Myocyte (in vitro differentiated cells): ENCODE results near the gene TMEM82. TPM values are rescaled to one million over a fixed set of nuclear protein-coding genes. Genes with fewer than 3 reads are reported as not detected.

ENCODE experiments used
- DNase-seq: peaks from one replicate; pipeline ENCODE4 v3.0.0-alpha.2; 2012; ENCODE audit warnings: low read depth
- total RNA-seq: library from RNA; depleted of rRNA; stranded (reverse); fragments of >200 nt; gene quantifications from 2 replicates; pipeline ENCODE4 v1.2.3, GENCODE V29; 2014

The TMEM82 gene
- total RNA-seq, 1 donor from 2014 or later, result not detected

DNA sequence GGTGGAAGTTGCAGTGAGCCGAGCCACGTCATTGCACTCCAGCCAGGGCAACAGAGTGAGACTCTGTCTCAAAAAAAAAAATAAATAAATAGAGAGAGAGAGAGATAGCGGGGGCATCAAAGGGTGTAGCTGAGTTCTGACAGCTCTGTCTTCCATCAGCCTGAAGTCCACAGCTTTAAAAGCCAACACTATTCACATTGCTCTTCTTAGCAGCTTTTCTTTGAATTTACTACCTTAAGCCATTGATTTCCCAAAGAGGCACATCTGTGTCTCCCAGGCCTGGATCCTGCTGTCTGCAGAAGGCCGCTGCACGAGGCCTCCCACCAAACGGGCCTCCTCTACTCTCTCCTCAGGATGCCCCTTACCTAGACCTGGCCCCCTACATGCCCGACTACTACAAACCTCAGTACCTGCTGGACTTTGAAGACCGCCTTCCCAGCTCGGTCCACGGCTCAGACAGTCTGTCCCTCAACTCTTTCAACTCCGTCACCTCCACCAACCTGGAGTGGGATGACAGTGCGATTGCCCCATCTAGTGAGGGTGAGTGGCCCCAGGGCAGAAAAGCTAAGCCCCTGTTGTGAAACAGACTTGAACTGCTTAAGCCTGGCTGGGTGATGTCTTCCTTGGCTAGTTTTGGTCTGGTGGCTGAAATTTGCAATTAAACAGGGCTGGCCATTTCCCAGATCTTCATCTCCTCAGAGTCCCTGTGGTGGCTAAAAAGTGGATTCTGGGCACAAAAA lies 22.7 kb upstream of the TMEM82 start:
- no peak for DNase-seq

DNA sequence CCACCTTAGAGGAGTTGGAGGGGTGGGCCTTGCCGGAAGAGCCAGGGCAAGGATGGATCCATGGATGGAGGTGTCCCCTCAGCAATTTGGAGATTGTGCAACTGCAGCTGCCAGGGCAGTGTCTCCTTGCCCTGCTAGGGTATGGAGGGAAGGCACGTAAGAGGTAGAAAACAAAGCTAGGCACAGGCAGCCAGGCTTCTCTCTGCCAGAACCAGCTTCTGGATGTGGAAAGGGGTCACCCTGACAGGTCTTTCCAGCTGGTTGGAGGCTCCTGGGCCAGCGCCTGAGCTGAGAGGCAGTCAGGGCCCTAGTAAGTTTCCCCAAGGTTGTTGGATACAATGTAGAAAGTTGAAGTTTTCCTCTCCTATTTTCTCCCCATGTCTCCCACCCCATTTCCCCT lies 21.4 kb upstream of the TMEM82 start:
- DNase-seq, result no peak

DNA sequence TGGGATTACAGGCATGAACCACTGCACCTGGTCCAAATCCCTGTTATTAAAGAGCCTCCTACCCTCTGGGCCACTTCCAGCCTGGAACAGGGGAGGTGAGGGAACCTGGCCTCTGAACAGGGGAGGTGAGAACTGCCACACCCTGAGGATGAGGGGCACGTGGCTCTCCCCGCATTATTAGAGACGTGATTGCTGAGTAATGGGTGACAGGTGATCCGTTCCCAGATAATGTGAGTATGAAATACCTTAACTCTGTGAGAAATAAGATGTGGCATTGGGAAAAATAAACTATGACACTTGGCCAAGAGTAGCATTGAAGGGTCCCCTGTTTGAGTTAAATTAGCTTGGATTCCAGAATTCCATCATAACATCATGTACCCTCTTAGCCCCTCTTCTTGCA lies 19.9 kb upstream of the TMEM82 start:
- no peak for DNase-seq

DNA sequence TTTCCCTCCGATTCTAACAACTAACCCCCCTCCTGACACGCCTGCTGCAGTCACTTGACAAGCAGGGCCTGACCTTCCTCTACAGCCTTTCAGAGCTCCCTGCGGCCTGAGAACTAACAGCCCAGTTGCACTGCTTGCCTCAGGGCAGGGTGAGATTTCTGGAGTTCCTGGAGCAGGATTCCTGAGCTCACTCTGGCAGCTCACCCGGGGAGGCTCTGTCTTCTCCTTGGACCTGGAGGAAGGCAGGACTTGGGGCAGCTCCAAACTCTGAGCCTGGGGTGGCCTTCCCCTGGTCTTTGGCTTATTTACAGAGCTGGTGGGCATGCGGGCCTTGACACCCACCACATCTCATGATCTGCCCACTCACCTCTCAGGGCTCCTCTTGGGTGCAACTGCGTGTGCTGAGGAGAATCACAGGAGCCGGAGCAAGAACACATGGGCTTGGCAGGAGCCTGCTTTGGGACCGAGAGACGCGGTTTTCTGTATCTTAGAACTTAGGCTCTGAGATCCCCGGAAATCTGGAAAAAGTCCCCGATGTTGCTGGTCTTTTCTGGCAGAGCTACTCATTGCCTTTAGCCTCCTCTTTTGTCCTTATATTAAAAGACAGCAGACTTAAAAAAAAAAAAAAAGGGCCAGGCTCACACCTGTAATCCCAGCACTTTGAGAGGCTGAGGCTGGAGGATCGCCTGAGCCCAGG lies 19.3 kb upstream of the TMEM82 start:
- DNase-seq, result peak; percentile 57

DNA sequence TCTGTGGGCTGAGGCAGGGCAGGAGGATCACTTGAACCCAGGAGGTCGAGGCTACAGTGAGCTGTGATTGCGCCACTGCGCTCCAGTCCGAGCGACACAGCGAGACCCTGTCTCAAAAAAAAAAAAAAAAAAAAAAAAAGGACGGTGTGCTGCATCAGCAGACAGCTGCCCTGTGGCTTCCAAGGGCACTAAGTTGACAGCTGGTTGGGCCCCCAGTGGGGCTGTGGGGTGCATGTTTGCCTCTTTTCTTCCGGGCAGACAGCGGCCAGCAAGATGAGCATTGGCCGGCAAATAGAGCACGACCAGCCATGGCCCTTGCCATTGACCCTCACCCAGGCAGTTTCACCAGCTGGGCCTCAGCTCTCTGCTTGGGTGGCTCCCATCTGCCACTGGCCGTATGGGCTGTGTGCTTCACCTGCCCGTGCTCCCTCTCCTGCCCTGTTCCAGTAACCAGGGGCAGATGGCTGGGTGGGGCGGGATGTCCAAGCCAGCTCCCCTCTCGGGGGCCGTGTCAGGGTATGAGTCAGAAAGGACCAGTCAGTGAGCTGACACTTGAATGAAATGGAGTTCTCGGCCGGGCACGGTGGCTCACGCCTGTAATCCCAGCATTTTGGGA lies 18.6 kb upstream of the TMEM82 start:
- peak; percentile 82 for DNase-seq

DNA sequence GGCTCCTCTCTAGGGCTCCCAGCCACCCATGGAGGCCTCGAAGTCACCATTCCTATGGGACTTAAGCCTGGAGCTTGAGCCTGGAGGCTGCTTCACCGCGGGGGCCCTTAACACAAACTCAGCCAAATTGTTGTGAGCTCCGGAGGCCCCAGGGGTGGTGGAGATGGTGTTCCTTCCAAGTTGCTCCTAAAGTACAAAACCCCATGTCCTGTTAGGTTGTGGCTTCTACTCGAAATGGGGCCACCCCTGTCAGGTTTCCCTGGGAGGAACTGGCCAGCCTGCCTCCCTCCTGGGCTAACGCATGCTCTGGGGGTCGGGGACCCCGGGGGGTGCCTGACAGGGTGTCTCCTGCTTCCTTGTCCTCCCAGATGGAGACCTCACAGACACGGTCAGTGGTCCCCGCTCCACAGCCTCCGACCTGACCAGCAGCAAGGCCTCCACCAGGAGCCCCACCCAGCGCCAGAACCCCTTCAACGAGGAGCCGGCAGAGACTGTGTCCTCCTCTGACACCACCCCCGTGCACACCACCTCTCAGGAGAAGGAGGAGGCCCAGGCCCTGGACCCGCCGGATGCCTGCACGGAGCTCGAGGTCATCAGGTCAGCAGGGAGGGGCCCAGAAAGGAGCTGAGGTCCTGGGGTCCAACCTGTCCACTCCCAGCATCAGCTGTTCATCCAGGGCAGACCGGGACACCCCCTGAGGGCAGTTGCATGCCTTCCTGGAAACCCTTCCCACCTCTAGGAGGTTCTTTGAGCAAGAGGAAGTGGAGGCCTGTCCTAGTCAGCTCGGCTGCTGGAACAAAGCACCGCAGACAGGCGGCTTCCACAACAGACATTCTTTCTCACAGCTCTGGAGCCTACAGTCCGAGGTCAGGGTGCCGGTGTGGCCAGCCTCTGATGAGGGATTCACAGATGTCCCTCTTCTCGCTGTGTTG lies 17.1 kb upstream of the TMEM82 start:
- DNase-seq, result peak; percentile 42

DNA sequence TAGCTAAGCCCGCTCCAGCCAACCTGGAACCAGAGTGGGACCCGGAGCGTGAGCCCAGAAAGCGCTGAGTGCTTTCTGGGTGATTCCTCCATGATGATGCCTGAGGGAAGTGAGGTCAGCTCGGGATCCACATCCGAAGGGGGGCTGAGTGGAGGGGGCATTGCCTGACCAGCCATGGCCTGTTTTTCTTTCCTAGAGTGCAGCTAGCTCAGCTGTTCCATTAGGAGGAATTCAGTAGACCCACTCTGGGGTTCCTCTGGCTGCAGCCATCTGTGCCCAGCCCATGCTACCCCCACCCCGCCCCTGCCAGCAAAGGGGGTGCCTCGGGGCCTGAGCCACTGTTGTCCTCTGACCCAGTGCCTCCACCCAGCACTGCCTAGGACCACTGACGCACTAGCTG lies 15.8 kb upstream of the TMEM82 start:
- peak; percentile 66 for DNase-seq

DNA sequence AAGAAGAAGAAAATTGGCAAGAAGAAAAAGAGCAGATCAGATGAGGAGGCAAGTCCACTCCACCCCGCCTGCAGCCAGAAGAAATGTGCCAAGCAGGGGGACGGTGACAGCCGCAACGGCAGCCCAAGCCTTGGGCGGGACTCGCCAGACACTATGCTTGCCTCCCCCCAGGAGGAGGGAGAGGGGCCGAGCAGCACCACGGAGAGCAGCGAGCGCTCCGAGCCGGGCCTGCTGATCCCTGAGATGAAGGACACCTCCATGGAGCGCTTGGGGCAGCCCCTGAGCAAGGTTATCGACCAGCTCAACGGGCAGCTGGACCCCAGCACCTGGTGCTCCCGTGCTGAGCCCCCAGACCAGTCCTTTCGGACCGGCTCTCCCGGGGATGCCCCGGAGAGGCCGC lies 15.3 kb upstream of the TMEM82 start:
- no peak for DNase-seq

DNA sequence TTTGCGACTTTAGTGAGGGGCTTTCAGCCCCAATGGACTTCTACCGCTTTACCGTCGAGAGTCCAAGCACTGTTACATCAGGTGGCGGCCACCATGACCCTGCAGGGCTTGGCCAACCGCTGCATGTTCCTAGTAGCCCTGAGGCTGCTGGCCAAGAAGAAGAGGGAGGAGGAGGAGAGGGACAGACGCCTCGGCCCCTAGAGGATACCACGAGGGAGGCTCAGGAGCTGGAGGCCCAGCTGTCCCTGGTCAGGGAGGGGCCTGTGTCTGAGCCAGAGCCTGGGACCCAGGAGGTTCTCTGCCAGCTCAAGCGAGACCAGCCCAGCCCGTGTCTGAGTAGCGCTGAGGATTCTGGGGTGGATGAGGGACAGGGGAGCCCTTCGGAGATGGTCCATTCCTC lies 14.9 kb upstream of the TMEM82 start:
- peak; percentile 67 for DNase-seq

DNA sequence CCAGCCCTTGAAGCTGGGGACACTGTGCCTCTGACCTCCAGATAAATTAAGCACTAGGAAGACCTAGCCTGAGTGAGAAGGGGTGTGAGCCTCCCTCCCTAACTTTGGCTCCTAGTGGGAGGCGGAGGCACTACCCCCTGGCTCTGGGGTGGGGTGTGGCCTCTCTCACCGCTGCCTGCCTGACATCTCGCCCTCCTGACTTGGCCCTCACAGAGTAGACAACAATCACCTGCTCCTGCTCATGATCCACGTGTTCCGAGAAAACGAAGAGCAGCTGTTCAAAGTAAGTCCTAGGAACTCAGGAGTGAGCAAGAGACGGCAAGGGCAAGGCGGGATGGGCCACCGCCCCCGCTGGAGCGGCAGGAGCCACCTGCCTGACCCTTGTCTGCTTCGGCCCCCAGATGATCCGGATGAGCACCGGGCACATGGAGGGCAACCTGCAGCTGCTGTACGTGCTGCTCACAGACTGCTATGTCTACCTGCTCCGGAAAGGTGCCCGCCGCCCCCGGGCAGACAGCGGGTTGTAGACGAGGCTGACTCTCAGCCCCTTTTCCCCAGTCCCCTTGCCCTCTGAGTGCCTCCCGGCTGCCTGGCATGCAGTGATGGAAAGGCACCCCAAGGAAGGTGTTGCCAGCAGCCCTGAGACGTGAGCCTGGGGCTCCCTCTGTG lies 14.3 kb upstream of the TMEM82 start:
- no peak for DNase-seq

DNA sequence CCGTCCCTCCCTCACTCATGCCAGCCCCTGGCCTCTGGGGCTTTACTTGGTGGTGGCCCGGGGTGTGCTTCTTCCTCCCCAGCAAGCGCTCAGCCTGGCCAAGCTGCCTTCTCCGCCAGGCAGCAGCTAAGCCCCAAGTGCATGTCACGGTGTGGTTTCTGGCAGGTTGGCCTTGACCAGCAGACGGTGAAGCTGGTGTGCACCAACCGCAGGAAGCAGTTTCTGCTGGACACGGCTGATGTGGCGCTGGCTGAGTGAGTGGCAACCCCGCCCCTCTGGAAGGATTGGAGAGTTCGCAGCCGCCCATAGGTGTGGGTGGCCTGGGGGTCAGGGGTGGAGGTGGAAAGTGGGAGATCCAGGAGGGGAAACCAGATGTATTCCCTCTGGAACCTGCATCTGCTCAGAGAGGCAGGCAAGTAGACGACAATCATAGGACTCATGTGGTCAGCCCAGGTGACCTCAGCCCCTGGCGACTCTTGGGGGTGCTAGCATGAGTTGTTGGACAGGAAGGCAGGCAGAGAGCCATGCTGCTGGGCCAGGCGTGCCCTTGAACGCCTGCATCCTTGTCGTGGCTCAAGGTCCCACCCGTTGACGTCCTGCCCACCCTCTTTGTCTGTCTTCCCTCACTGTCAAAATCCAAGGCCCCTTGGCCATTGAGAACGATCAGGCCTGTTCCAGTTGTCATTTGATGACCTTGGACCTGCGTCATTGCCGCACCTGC lies 13.2 kb upstream of the TMEM82 start:
- no peak for DNase-seq

DNA sequence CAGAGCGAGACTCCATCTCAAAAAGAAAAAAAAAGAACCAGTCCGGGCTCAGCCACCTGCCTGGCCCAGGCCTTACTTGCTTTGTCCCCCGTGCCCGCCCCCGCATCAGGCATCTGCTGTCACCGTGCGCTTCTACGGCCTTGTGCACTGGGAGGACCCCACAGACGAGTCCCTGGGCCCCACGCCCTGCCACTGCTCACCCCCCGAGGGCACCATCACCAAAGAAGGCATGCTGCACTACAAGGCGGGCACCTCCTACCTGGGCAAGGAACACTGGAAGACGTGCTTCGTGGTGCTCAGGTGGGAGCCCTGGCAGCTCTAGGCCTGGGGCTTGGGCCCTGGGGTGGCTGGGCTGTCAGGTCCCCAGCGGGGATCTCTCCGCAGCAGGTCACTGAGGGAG lies 11.9 kb upstream of the TMEM82 start:
- DNase-seq, result no peak

DNA sequence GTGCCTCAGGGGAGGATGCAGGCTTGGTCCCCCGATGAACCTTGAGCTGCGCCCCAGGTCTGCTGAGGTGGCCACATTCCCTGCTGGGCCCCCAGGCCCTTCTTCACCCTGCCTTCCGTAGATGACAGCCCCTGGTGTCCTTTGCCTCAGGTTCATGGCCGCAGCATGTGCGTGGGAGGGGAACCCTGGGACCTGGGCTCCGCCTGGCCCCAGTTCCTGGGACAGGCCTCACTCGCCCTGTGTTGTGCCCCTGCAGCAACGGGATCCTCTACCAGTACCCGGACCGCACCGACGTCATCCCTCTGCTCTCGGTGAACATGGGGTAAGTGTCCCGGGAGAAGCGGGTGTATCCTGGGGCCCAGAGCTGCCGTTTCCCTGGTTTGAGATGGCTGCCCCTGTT lies 11.4 kb upstream of the TMEM82 start:
- DNase-seq, result no peak

DNA sequence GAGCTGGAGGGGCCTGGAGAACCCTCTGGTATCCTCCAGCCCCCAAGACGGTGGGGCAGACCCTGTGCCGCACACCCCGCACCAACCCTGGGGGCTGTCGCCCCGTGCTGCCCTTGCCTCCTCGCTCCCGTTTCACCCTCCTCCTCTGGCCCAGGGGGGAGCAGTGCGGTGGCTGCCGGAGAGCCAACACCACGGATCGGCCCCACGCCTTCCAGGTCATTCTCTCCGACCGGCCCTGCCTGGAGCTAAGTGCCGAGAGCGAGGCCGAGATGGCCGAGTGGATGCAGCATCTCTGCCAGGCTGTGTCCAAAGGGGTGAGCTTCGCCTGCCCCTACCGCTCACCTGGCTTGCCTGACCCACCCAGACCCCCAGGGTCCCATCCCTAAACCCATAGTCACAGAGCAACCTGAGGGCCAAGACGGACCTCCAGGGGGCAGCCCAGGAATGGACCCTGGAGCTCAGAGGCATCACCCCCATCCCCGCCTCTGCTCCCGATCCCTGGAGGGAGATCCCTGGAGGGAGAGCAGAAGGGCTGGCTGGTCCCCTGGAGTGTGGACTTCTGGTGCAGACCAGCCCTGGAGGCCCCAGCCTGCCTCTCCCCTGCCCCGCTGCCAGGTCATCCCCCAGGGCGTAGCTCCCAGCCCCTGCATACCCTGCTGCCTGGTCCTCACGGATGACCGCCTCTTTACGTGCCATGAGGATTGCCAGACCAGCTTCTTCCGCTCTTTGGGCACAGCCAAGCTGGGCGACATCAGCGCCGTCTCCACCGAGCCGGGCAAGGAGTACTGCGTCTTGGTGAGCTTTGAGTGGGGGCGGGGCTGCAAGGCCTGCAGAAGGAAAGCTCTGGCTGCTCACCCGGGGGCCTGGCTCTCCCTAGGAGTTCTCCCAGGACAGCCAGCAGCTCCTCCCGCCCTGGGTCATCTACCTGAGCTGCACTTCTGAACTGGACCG lies 10.3 kb upstream of the TMEM82 start:
- no peak for DNase-seq

DNA sequence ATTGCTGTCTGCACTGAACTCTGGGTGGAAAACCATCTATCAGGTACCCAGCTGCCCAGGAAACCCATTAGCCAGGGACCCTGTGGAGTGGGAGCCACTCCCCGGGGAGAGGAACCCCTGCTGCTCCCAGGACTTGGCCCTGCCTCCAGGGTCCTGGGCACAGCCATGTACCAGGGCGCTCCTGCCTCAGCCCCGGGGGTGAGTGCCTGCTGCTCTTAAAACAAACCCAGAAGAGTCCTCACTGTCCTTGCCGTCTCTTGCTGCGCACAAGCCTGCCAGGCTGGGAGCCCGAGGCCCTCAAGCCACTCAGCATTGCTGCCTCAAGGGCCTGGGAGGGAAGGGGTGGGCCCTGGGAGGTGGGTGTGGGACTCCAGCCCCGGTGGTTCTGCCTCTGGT lies 9.6 kb upstream of the TMEM82 start:
- no peak for DNase-seq

DNA sequence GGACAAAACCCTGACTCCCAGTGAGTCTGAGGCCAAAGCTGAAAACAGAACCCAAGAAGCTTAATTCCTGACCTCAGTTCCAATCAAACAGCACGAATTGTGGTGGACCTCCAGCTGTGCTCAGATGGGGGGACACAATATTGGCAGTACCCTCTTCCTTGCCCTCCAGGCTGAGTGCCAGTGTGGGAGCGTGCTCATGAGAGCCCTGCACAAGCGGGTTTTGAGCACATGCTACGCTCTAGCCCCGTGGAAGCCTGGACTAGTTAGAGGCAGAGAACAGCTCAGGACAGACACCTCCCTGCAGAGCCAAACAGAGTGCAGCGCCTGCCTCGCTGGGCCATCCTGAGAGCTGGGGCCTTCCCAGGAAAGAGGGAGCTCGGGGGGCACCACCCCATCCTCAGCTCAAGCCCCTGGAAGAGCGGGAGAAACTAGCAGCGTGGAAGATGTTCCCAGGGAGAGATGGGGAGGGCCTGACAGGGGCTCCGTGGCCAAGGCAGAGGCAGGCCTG lies 9.0 kb upstream of the TMEM82 start:
- DNase-seq, result no peak

DNA sequence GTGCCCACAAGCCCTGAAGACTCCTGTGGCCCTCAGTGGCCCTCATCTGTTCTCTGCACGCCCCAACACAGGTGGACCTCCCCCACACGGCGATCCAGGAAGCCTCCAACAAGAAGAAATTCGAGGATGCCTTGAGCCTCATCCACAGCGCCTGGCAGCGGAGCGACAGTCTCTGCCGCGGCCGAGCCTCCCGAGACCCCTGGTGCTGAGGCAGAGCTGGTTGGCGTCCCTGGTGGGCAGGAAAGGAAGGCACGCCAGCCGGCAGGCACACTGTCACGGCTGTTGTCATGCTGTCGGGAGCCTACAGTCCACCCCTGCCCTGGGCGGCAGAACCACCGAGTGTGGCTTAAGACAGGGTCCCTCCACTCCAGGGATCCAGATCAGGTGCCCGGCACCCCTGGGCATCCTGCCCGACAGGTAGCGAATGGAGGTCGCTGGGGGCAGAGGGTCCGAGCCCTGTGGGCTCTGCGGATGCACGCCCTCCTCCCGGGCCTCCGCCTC lies 8.5 kb upstream of the TMEM82 start:
- no peak for DNase-seq

DNA sequence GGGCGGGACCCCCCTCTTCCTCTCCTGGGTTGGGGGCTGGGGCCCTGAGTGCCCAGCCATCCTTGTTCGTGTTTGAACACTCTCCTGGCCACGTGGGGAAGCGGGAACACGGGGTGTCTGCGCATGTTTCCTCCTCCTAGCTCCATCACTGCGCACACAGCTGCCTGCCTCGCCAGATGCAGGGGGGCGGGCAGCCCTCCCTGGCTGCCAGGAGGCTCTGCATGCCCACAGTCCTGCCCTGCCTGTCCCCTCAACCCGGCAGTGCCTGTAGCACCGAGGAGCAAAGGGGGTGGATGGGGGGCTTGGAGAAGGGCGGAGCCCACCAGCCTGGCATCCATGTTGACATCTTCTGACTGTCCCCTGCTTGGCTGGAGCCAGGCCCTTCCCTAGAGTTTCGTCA lies 8.0 kb upstream of the TMEM82 start:
- DNase-seq, result no peak

DNA sequence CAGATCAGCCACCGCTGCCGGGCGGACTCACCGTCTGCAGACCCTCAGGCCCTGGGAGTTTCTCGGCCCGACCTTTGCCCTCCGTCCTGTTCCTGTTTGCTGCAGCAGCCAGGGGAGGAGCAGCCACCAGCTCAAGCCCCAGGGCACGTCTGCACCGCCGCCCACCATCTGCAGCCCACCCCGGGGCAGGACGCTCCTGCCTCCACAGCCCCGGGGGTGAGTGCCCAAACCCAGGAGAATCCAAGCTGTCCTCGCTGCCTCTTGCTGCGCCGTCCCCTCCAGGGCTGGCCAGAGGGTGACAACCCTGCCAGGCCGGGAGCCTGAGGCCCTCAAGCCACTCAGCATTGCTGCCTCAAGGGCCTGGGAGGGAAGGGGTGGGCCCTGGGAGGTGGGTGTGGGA lies 7.4 kb upstream of the TMEM82 start:
- DNase-seq, result no peak
